IPS-18c (cell line): ENCODE results near the gene MAP2K6.
A peak's percentile ranks its signal among the peaks of the same experiment; 100 is the strongest.

Source experiments
- H3K4me3 ChIP-seq: 2 replicates; pipeline ENCODE4 v1.7.0; 2013; ENCODE audit warnings: low read depth, mild to moderate bottlenecking, low read length, moderate library complexity; ENCODE audit not compliant: insufficient read depth
- H3K9me3 ChIP-seq: one replicate; pipeline ENCODE4 v1.6.1; 2013; ENCODE audit warnings: mild to moderate bottlenecking, low read length, moderate library complexity; ENCODE audit not compliant: control insufficient read depth, insufficient read depth

MAP2K6 gene

DNA sequence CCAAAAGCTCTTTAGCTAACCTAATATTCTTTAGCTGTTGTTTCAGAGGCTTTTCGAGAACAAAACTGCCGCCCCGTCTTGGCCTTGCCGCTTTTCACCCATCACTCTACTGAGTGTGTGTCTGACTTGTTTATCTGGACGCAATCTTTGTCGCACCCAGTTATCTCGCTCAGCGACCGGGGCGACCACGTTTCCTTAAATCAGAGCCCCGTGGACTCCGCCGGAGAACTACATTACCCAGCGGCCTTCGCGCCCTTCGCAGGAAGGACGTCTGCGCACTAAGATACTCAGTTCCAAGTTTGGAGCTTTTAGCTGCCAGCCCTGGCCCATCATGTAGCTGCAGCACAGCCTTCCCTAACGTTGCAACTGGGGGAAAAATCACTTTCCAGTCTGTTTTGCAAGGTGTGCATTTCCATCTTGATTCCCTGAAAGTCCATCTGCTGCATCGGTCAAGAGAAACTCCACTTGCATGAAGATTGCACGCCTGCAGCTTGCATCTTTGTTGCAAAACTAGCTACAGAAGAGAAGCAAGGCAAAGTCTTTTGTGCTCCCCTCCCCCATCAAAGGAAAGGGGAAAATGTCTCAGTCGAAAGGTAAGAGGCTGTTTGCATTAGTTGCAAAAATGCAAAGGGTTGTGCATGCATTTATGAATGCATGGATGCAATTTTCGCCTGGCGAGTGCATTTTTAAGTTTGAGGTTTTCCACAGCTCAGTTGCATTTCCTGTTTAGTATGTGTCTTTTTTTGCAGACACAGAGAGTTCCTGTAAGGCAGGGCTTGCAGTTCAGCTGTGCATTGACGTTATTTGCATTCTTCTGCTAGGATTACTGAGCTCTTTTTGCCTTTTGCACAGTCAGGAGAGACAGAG lies at the start of gene MAP2K6:
MAP2K6 (plus strand) TSS at position 290 of the 867 bp plus-strand sequence; CDS start at position 578, 288 bp downstream.
- Histone ChIP-seq H3K4me3 (peak within 1 kb of the TSS; percentile 60), H3K9me3 (no peaks in the 10 kb centered on the region)

DNA sequence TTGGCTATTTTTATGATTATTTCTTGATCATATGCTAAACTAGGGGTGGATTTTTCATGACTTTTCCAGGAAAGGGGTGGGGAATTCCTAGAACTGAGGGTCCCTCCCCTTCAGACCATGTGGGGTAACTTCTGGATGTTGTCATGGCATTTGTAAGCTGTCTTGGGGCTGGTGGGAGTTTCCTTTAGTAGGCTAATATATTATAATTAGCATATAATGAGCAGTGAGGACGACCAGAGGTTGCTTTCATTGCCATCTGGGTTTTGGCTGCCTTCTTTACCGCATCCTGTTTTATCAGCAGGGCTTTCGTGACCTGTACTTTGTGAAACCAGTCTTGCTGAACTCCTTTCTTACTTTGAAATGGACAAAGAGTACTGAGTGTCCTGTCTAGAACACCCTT lies 47.2 kb upstream of the MAP2K6 start:
- no peak overlapping the region for H3K4me3 ChIP-seq
- H3K9me3 ChIP-seq = no peaks in the 10 kb centered on the region

DNA sequence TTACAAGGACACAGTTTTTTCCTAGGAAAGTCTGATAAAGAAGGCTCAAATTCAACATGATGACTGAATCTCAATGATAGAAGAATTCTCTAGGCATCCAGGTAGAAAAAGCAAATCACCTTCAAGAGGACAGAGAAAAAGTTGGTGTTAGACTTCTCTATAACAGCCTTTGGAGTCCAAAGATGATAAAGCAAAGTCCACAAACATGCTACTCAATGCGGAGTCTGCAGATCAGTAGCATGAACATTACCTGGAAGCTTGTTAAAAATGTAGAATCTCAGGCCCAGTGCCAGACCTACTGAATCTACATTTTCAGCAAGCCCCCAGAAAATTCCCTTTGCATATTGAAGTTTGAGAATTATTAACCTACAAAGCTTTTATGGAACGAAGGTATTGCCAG lies 41.4 kb upstream of the MAP2K6 start:
- Histone ChIP-seq H3K4me3 (no peak overlapping the region), H3K9me3 (no peaks in the 10 kb centered on the region)

DNA sequence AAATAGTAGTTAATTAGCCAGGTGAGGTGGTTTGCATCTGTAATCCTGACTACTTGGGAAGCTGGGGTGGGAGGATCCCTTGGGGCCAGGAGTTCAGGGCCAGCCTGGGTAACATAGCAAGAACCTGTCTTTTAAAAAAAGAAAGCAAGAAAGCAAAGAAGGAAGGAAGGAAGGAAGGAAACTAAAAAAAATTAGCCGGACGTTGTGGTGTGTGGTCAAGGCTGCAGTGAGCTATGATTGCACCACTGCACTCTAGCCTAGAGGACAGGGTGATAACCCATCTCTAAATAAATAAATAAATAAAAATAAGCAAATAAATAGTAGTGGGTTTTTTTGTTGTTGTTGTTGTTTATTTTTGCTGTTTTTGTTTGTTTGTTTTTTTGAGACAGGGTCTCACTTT lies 39.3 kb upstream of the MAP2K6 start:
- no peaks in the 10 kb centered on the region for H3K9me3 ChIP-seq
- no peak overlapping the region for H3K4me3 ChIP-seq

DNA sequence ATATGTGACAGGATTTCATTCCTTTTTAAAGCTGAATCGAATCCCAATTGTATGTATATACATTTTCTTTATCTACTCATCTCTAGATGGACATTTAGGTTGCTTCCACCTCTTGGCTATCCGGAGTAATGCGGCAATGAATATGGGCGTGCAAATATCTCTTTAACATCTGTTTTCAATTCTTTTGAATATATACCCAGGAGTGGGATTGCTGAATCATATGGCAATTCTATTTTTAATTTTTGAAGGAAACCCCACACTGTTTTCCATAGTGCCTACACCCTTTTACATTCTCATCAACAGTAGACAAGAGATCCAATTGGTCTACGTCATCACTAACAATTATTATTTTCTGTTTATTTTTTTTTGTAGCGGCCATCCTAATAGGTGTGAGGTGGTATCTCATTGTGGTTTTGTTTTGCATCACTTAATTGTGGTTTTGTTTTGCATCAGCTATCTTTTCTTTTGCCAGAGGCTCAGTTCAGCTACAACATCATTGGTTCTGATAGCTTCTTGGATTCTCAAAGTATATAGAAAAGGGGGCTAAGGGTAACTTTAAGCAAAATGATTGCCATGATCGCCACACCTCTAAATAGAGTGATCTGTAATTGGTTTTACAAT lies 25.6 kb upstream of the MAP2K6 start:
- Histone ChIP-seq H3K4me3 (no peak overlapping the region), H3K9me3 (no peaks in the 10 kb centered on the region)

DNA sequence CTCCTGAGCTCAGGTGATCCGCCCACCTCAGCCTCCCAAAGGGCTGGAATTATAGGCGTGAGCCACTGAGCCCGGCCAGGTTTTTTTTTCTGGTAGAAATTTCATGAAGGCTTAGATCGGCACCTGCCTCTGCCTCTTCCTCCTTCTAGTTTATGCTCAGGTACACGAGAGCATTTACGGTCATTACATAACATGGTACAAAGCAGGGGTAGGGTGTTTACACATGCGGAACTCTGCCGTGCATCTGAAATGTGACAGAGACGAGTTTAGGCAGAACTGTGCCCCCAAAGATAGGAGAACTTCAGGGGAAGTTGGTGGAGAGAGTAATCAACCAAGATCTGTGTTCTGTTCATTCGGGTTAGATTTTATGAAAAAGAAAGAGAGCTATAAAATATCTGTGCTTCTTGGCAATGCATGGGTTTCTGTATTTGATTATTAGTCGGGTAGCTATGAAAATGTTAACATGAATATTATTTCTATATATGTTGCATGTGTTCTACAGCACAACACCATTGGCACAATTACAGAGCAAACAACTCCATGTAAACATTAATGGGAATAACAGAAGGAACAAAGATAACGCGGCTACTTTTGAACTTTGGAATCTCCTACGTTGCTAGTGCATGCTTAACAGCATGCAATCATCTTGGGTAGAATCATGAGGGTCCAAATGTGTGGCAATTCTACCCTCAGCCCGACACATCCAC lies 23.5 kb upstream of the MAP2K6 start:
- H3K9me3 ChIP-seq = no peaks in the 10 kb centered on the region
- no peak overlapping the region for H3K4me3 ChIP-seq

DNA sequence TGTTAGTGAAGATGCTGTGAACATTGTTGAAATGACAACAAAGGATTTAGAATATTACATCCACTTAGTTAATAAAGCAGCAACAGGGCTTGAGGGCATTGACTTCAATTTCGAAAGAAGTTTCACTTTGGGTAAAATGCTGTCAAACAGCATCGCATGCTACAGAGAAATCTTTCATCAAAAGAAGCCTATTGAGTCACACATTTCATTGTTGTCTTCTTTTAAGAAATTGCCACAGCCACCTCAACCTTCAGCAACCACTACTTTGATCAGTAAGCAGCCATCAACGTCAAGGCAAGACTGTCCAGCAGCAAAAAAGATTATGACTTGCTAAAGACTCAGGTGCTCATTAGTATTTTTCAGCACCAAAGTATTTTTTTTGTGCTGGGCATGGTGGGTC lies 13.2 kb upstream of the MAP2K6 start:
- H3K4me3 ChIP-seq = no peak overlapping the region
- H3K9me3 ChIP-seq = no peaks in the 10 kb centered on the region

DNA sequence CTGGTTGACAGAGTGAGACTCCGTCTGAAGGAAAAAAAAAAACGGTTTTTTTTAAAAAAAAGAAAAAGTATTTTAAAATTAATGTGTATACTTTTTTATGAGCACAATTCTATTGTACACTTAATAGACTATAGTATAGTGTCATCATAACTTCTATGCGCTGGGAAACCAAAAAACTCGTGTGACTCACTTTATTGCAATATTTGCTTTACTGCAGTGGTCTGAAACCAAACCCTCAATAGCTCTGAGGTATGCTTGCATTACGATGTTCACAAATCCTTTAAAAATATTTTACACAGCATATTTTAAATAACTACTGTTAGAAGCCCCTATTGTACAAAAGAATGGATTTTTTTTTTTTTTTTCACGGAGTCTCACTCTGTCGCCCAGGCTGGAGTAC lies 12.4 kb upstream of the MAP2K6 start:
- H3K4me3 ChIP-seq = no peak overlapping the region
- no peaks in the 10 kb centered on the region for H3K9me3 ChIP-seq

DNA sequence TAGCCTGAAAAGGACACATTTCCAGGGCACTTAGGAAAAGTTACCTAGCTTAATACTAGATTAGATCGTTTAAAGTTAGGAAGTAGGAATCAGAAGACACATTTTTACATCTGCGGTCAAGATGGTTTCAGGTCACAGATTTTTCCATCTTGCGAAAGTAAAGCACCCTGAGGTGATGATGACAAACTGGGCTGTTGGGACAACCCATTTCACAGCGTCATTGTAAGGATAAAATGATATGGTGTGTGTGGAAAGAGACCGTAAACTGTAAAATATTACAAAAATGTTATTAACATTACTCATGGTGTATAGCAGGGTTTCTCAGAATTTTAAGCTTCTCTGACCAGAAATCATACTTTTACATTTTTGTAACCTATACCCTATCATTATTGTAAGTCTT lies 10.1 kb upstream of the MAP2K6 start:
- Histone ChIP-seq H3K4me3 (no peak overlapping the region), H3K9me3 (no peaks in the 10 kb centered on the region)

DNA sequence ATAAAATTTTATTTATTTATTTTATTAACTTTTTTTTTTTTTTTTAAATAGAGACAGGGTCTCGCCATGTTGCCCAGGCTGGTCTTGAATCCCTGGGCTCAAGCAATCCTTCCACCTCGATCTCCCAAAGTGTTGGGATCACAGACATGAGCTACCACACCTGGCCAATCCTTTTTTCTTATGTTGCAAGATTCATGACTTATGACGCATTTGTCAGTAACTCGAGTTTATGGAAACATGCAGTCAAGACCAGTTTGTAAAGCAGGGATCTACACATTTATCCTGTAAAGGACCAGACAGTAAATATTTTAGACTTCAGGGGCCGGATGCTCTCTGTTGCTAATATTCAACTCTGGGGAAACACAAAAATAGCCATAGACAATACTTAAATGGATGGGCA lies 9.4 kb upstream of the MAP2K6 start:
- no peaks in the 10 kb centered on the region for H3K9me3 ChIP-seq
- H3K4me3 ChIP-seq = no peak overlapping the region

DNA sequence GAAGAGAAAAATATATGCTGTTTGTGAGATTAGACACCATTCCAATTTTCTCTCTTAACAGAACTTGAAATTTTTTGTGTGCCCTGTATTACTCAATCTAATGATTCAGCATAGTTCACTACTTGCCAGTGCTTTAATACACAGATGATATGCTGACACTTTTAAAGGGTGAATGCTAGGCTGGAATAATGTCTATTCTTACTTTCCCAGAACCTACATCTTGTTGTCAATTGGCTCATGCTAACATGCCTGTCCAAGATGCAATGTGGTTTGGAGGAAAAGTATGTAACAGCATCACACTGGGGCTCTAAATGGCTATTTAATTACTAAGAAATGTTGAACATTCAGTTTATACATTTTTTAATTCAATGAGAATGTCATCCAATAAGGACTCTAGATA lies 7.6 kb upstream of the MAP2K6 start:
- Histone ChIP-seq H3K4me3 (no peak overlapping the region), H3K9me3 (no peaks in the 10 kb centered on the region)

DNA sequence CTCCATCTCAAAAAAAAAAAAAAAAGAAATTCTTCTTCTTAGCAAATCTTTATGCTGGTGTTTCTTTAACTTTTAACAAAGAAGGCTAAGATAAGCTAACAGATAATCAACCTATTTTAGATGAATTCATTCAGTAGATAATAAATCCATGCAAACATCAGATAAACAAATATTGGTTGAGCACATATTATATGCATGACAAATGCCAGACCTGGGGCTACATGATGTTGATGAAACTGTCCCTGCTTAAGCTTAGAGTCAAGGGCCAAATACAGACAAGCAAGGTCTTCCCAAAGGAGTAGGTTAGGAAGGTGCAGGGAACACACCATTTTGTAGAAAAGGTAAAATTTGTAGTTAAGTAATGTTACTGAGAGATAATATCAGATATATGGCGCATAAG lies 6.7 kb upstream of the MAP2K6 start:
- no peak overlapping the region for H3K4me3 ChIP-seq
- no peaks in the 10 kb centered on the region for H3K9me3 ChIP-seq

DNA sequence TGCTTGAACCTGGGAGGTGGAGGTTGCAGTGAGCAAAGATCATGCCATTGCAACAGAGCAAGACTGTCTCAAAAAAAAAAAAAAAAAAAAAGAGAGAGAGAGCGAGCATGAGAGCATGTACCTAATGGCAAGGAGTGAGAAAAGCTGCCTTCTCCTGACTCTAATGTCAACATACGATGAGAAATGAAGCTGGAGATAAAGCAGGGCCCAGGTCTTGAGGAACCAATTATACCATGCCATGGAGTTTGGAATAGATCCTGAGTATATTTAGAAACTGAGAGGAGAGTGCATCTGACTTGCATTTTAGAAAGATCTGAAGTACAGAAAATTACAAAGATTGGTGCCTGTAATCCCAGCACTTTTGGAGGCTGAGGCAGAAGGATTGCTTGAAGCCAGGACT lies 3.8 kb upstream of the MAP2K6 start:
- Histone ChIP-seq H3K9me3 (no peaks in the 10 kb centered on the region), H3K4me3 (no peak overlapping the region)

DNA sequence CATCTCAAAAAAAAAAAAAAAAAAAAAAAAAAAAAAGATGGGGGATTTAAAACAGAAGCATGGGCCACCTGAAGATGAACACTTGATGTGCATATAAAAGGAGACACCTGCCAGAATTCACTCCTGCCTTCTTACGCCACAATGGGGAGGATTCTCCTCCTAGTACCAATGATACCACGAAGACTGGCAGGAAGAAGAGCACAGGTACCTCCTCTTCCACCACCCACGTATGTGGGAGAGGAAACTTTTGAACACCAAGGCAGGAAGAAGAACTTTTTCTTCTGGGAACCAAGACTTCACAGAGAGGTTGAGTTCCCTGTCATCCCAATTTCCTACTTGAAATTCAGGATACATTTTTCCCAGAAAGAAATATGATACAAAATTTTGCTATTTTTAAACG lies 2.7 kb upstream of the MAP2K6 start:
- H3K4me3 ChIP-seq = no peak overlapping the region
- no peaks in the 10 kb centered on the region for H3K9me3 ChIP-seq

DNA sequence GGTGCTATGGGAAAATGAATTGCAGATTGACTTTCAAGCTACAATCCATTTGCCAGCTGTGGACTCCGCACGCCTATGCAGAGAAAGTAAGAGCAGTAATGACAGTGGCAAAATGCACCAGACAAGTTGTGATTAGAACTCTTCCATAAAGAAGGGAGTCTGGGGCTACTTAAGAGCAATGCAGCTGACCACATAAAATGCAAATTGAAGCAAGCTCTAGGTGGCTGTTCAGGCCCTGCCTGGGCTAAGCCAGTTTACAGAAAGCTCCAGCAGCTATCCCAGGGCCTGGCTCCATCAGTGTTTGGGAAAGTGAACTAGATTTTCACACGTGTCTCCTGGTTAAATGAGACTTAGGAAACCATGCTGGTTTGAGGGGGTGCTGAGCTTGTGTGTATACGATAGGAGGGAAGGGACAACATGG lies 2.2 kb upstream of the MAP2K6 start:
- H3K4me3 ChIP-seq = no peak overlapping the region
- H3K9me3 ChIP-seq = no peaks in the 10 kb centered on the region

DNA sequence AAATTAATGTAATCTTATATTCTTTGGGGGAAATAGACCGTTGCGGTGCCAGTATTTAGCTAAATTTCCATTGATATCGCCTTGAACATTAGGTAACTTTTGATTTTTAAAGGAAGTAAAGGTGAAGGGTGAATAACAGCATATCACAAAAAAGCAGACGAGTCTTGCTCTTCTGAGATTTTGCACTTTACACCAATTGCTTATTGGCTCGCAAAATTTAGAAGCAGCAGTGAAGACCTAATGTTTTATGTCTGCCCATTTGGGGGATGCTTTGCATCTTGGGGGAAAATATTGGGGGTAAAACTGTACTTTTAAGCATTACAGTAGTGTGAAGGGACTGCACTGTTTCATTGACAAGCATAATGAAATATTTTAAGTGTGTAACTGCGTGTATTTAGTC lies 934 bp downstream of the MAP2K6 start:
- H3K4me3 ChIP-seq = peak overlapping the region; percentile 60
- no peaks in the 10 kb centered on the region for H3K9me3 ChIP-seq

DNA sequence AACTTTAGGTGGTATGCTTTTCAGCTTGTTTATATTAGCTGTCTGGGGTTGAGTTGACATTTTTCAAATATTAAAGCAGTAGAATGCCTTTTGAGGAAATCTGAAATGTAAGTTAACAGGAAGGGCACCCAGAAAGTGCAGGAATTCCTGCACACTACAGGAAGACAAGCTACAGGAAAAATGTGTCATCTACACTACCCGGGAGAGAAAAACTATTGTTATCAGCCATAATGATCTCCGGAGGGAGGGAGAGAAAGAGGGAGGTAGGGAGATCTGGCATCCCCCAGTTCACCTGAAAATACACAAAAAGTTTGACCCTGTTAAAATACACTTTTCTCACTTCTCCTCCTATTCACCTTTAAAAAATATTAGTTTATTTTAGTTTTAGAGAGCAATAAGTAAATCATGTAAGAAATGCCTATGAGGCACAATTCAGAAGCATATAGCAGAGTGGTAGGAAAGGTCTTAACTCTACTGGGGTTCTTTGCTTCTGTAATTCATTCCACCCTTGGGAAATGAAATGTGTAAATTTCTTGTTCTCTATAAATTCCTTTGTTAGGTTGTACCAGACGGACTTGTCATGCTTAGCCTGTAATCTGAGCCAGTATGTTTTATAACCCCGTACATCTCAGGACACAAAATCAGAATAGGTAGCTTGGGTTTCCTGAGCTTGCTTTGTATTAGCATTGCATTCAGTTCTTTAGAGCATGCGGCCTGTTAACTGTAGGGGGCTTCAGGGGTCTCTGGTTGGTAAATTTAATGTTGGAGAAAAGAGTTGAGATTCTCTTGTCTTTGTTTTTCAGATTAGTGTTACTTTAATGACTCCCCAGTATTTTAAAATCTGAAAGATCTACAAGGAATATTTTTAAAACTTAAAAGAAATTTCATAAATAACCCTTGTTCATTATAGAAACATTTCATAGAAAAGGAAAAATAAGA lies 3.3 kb downstream of the MAP2K6 start:
- no peak overlapping the region for H3K4me3 ChIP-seq
- H3K9me3 ChIP-seq = no peaks in the 10 kb centered on the region
